Dermis blood vessel endothelial cell (primary cell): ENCODE data around the gene IZUMO1R. TPM values are rescaled to one million over a fixed set of nuclear protein-coding genes. Genes with fewer than 3 reads are reported as not detected.
"Not testable (repeated sequence)": the region's sequence is repeated elsewhere in the genome, so short reads cannot be mapped to it uniquely, and the experiment has no call there.

Experiments
- DNase-seq: peaks from one replicate; pipeline ENCODE4 v3.0.0; 2010
- total RNA-seq: library from RNA; depleted of rRNA; stranded (reverse); fragments of >200 nt; gene quantifications from 2 replicates; pipeline ENCODE4 v1.2.3, GENCODE V29; 2014

IZUMO1R gene
- total RNA-seq: not detected in 2 replicates

DNA sequence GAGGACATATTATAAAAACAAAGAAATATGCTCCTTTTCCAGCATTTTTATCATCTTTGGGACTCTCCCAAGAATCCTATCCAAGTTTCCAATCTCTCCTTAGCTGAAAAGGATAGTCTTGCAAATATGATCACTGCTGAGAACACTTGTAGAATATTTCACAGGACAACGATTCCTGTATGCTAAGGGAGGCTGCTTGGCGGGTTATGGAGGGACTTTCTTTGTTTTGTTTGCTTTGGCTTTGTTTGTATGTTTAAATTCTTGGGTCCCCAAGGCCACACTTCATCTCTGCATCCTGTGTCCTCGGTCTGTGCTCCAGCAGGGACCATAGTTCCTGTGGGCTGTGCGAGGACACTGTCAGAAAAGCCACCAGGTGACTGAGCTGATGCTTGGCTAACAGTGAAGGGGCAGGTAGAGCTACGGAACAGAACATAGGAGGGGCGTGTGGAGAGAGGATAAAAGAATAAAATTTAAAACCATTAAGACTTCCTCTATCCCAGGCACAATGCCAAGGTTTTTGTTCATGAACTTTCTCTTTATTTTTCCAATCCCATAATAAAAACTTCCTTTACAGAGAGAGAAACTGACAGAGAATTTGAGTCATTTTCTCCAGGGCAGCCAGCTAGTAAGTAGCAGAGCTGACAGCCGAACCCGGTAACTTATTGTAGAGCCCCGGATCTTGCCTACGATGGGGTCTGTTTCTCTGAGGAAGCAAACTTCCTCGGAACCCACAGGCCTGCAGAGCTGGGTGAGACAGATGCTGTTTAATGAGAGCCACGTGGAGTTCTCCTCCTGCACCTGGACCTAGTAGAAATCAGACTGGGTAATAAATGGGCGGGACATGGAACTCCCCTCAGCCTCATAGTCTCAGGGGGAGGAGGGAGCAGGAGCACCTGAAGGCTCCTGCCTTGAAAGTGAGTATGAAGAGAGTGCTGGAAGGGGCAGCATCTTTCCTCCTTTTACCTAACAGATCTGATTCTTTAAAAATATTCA is at the start of gene IZUMO1R:
TSS of gene IZUMO1R (plus strand) at position 615 of the 993 bp plus-strand sequence. CDS start 1,057 bp downstream, outside the sequence.
- DNase-seq: peak; percentile 3

GRCh38 chr11:94271885-94272372 is 32.5 kb upstream of the IZUMO1R start:
- DNase-seq: no peak

GRCh38 chr11:94272738-94273313 is 31.6 kb upstream of the IZUMO1R start:
- no peak for DNase-seq

DNA sequence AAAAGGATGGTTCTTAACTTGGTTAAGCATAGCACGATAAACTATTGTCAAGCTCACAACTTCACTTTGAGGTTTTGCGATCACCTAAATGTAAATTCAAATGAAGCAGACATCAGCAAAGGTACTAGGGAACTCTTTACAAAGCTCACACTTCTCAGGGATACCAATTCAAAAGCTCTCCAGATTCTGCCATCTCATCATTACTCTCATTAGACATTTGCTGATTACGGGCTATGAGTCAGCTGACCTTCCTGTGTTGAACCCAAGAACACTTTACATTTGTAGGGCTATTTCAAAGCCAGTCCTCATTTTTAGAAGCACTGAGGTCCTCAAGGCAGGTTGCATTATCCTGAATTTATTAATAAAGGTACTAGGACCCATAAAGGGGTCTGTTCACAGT is 28.4 kb upstream of the IZUMO1R start:
- no peak for DNase-seq

- DNase-seq: no peak
Observed at GRCh38 chr11:94276943-94277342, 27.4 kb upstream of the IZUMO1R start.

GRCh38 chr11:94278207-94278606 is 26.2 kb upstream of the IZUMO1R start:
- not testable (repeated sequence) for DNase-seq

GRCh38 chr11:94279996-94280395 is 24.4 kb upstream of the IZUMO1R start:
- no peak for DNase-seq

DNA sequence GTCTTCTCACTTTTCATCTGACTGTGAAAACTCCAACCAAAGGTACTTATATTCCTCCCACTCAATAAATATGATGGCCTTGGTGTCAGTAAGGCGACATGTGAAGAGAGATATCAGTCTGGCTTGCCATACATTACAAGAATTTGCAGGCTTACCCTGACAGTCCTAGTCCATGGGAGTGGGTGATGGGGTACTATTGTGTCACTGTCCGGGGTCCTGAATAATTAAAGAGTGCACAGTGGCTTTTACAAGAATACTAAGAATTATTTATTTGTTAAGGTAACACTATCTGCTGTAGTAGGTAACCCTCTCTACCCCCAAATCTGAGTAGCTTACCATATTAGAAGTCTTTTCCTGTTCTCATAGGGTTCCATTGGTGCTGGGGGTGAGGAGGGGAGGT is 23.1 kb upstream of the IZUMO1R start:
- DNase-seq: no peak

DNA sequence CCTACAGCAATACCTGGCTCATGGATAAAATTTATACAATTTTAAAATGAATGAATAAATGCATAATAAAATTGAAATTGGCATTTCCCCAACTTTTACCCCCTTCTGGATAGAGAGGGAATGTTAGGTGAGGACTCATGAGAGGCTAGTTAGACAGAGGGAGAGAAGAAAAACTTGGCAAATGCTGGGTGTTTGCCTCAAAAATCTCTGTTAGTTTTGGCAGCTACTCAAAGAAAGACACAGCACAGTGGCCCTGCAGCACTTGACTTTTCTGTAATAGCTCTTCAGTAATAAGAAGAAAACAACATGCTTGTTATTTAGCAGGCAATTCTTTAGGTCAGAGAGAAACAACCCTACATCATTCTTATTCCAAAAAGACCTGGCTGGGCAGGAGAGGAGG is 20.7 kb upstream of the IZUMO1R start:
- no peak for DNase-seq

GRCh38 chr11:94295534-94295933 is 8.8 kb upstream of the IZUMO1R start:
- DNase-seq: no peak

DNA sequence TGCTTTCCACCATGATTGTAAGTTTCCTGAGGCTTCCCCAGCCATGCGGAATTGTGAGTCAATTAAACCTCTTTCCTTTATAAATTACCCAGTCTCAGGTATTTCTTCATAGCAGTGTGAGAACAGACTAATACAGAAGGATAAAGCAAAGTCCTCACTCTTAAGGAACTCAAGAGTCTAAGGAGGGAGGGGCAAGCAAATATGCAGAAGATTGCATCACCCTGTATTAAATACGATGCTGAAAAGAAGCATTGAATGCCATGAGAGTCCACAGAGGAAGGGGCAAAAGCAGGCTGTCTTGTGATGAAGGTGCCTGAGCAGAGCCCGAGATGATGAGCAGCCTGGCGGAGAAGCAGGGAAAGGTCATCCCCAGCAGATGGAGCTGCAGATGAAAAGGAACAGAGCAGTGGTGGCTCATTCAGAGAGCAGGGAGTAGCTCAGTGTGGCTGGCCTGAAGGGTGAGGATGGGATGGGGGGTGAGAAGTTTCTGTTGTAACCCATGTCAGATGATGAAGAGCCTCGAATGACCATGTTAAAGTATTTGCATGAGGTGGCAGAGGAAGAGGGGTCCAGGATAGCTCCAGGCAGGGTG is 6.3 kb upstream of the IZUMO1R start:
- no peak for DNase-seq

GRCh38 chr11:94302776-94303175 is 1.6 kb upstream of the IZUMO1R start:
- DNase-seq: no peak

DNA sequence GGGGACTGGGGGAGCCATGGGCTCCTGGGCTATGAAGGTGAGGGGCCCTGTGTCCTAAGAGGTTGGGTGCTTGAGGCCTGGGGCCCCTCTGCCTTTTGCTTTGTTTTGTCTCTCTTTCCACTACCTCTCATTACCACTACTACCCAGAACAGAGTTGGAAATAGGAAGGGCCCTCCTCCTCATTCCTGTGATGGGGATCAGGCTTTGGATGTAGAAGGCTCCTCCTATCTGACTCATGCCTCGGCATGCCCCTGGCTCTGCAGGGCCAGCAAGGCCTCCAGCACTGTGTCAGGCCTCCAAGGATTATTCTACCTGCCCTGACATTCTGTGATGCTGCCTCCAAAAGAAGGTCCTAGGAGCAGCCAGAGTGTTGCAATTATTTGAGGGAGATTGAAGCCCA is 766 bp downstream of the IZUMO1R start:
- DNase-seq: no peak

DNA sequence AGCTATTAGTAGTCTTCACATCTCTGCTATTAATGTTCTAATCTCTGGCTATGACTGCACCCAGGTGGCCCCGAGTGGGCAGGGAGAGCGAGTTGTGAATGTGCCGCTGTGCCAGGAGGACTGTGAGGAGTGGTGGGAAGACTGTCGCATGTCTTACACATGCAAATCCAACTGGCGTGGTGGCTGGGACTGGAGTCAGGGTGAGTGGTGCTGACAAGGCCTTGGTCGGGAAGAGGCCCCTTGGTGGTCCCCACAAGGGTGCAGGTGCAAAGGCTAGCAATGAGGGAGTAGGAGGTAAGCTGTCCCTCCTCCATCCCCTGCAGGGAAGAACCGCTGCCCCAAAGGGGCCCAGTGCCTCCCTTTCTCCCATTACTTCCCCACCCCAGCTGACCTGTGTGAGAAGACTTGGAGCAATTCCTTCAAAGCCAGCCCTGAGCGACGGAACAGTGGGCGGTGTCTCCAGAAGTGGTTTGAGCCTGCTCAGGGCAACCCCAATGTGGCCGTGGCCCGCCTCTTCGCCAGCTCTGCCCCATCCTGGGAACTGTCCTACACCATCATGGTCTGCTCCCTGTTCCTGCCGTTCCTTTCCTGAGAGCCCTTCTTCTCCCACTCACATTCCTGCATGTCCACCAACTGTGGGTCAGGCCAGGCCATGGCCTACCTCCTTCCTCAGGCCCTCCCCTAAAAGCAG is 2.9 kb downstream of the IZUMO1R start:
- DNase-seq: no peak

- DNase-seq: no peak
Observed at GRCh38 chr11:94308024-94308423, 3.6 kb downstream of the IZUMO1R start.

DNA sequence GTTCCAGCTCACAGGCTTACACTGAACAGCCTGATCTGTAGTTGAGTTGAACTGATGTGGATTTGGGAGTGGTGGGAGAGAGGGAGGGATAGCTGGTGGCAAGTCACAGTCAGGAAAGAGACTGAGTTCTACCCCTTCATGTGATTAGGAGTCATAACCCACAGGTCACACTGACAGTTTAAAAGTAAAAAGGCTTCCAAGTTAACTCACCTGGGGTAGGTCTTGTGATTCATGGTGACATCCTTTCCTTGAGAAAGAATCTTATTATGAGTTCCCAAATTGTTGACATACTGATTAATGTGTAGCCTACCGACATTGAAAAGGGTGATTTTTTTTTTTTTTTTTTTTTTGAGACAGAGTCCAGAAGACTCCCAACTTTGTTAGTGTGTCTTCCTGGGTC is 5.4 kb downstream of the IZUMO1R start:
- DNase-seq: no peak

DNA sequence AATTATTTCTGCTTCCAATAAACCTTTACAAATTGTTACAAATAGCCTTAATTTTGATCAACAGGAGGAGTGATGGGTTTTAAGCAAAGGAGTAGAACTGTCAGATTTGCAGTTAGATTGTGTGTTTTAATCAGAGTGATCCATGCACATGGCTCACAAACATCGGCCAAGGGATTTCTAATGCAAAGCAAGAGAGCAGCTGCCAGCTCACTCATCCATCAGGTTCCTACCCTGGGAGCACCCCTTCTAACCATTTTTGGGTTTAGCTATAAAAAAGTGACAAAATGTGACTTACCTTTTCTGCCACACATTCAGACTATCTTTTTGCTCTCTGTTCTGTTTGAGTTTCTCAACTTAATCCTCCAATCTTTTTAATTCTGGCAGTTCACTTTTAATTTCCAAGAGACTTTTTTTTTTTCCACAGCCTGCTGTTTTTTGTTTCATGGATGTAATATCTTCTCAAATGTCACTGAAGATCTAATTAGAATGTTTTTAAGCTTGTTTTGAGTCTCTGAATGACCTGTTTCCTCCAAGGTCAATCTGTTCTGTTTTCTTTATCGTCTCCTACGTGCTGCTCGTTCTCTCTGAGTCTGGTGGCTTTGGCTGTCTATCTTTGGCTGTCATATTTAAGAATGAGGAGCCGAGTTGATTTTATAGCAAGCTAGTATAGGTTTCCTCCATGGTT is 6.0 kb downstream of the IZUMO1R start:
- no peak for DNase-seq

DNA sequence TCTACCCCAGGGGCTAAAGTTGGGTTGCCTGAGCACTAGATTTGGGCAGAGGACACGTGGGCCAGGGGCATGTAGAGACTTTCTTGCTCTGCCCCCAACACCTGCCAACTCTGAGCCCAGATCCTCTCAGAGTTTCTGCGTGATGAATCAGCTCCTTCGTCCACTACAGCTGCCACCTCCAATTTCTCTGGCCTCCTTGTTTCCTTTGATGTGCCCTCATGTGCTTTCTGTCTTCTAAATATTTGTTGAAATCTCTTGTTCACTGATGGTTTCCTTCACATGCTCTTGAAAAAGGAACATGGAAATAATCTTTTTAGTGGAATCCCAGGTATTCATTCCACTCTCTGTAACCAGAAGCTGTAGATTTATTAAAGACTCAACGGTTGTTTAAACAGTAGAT is 8.0 kb downstream of the IZUMO1R start:
- no peak for DNase-seq

GRCh38 chr11:94314064-94314463 is 9.7 kb downstream of the IZUMO1R start:
- DNase-seq: no peak

- DNase-seq: no peak
Observed at GRCh38 chr11:94315664-94316063, 11.3 kb downstream of the IZUMO1R start.

DNA sequence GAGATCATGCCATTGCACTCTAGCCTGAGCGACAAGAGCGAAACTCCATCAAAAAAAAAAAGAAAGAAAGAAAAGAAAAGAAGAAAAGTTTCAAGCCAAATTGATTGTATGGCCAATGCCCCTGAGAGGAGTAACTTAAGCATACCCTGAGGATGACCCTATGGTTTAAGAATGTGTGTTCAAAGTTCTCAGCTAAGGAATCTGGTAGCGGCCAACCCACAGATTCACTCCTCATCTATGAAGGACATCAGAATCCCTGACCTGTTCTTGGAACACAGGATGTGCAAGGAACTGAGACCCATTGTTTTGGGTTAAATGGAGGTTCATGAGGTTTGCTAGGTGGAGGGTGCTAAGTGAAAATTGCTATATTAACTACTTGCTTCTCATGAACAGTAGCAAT is 18.1 kb downstream of the IZUMO1R start:
- DNase-seq: no peak

GRCh38 chr11:94325681-94326080 is 21.3 kb downstream of the IZUMO1R start:
- peak; percentile 53 for DNase-seq
